Measurements from ENCODE around the gene PRM3. TPM values are rescaled to one million over a fixed set of nuclear protein-coding genes. Genes with fewer than 3 reads are reported as not detected.
A peak's percentile ranks its signal among the peaks of the same experiment; 100 is the strongest.

Gene PRM3
- total RNA-seq, 2 experiments from 2014 or later = not detected

DNA sequence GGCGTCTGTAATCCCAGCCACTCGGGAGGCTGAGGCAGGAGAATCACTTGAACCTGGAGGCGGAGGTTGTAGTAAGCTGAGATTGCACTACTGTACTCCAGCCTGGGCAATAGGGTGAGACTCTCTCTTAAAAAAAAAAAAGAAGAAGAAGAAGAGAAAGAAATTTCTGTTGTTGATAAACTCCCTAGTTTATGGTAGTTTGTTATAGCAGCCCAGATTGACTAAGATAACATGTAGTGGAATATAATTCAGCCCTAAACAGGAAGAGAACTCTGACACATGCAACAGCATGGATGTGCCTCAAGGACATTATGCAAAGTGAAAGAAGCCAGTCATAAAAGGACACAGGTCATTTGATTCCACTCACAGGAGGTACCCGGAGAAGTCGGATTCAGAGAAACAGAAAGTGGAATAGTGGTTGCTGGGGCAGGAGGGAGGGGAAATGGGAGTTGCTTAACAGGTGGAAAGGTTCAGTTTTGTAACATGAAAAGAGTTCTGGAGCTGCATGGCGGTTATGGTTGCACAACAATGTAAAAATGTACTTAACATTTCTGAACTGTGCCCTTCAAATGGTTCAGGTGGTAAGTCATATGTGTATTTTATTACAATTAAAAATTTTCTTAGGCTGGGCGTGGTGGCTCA, 33.7 kb upstream of the PRM3 start:
- Histone ChIP-seq H3K4me3 (ENCODE audit: low read depth, low read length, poor library complexity, severe bottlenecking) (no peak overlapping the region), H3K36me3 (ENCODE audit: insufficient read depth, low read length) (no peaks in the 10 kb centered on the region; the same call in 1 of the 2 replicates), H3K9me3 (ENCODE audit: low read length) (peaks cover 16% of the 10 kb centered on the region), H3K27ac (ENCODE audit: low read depth, low read length, poor library complexity, severe bottlenecking) (peak overlapping the region; percentile 99), H3K9me2 (ENCODE audit: insufficient read depth, low read length) (no peaks in the 10 kb centered on the region), H3K4me2 (ENCODE audit: low read length) (no peak overlapping the region), H3K4me1 (ENCODE audit: insufficient read depth, low read length, poor library complexity, severe bottlenecking) (peaks cover 77% of the 10 kb centered on the region), H4K20me1 (ENCODE audit: insufficient read depth, low read length) (no peaks in the 10 kb centered on the region), H2AFZ (ENCODE audit: low read length) (no peak overlapping the region), H3K79me2 (ENCODE audit: insufficient read depth, low read depth, low read length) (no peaks in the 10 kb centered on the region)
- no peak for TF ChIP-seq EZH2phosphoT487 (IDR thresholded peaks at IDR 0.05; ENCODE audit: borderline replicate concordance, low read depth, low read length)
- TF ChIP-seq, protein P1, sequence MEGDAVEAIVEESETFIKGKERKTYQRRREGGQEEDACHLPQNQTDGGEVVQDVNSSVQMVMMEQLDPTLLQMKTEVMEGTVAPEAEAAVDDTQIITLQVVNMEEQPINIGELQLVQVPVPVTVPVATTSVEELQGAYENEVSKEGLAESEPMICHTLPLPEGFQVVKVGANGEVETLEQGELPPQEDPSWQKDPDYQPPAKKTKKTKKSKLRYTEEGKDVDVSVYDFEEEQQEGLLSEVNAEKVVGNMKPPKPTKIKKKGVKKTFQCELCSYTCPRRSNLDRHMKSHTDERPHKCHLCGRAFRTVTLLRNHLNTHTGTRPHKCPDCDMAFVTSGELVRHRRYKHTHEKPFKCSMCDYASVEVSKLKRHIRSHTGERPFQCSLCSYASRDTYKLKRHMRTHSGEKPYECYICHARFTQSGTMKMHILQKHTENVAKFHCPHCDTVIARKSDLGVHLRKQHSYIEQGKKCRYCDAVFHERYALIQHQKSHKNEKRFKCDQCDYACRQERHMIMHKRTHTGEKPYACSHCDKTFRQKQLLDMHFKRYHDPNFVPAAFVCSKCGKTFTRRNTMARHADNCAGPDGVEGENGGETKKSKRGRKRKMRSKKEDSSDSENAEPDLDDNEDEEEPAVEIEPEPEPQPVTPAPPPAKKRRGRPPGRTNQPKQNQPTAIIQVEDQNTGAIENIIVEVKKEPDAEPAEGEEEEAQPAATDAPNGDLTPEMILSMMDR (conservative IDR thresholded peaks at IDR 0.05; ENCODE audit: low read length) = no peak
- POLR2A ChIA-PET = interaction anchor here (1.4 to 6.8 kb wide), 5 partner anchors 9 to 51 kb away, joined by 5 to 79 read pairs (median 8); partner anchors contain the start of gene SOCS1
- intact Hi-C loops (cut with micrococcal nuclease; ENCODE audit: unreplicated experiment) = no loop called here
- no peak for DNase-seq (ENCODE audit: low spot score)
- BruUV-seq (replicated peaks) = no TSS peak
- CTCF ChIA-PET (ENCODE audit: unreplicated experiment) = no interaction called here

GRCh38 chr16:11306381-11306780, 33.0 kb upstream of the PRM3 start:
- POLR2A ChIA-PET = interaction anchor here (0.6 kb wide), 1 partner anchor 468 kb away, joined by 3 read pairs; no protein-coding TSS in a partner anchor
- no peak overlapping the region for H3K4me2 ChIP-seq (ENCODE audit: low read length)
- DNase-seq (ENCODE audit: low spot score) = no peak
- H3K9me3 ChIP-seq (ENCODE audit: low read length) = peaks cover 16% of the 10 kb centered on the region
- TF ChIP-seq, protein P1 (conservative IDR thresholded peaks at IDR 0.05; ENCODE audit: low read length) = no peak
- no peak overlapping the region for H2AFZ ChIP-seq (ENCODE audit: low read length)
- intact Hi-C loops (cut with micrococcal nuclease; ENCODE audit: unreplicated experiment) = no loop called here
- H3K36me3 ChIP-seq (ENCODE audit: insufficient read depth, low read length) = no peaks in the 10 kb centered on the region; the same call in 1 of the 2 replicates
- peaks cover 78% of the 10 kb centered on the region for H3K4me1 ChIP-seq (ENCODE audit: insufficient read depth, low read length, poor library complexity, severe bottlenecking)
- no peaks in the 10 kb centered on the region for H3K9me2 ChIP-seq (ENCODE audit: insufficient read depth, low read length)
- H3K4me3 ChIP-seq (ENCODE audit: low read depth, low read length, poor library complexity, severe bottlenecking) = no peak overlapping the region
- no peak overlapping the region for H3K27ac ChIP-seq (ENCODE audit: low read depth, low read length, poor library complexity, severe bottlenecking)
- H4K20me1 ChIP-seq (ENCODE audit: insufficient read depth, low read length) = no peaks in the 10 kb centered on the region
- H3K79me2 ChIP-seq (ENCODE audit: insufficient read depth, low read depth, low read length) = no peaks in the 10 kb centered on the region
- CTCF ChIA-PET (ENCODE audit: unreplicated experiment) = no interaction called here
- no TSS peak for BruUV-seq (replicated peaks)

DNA sequence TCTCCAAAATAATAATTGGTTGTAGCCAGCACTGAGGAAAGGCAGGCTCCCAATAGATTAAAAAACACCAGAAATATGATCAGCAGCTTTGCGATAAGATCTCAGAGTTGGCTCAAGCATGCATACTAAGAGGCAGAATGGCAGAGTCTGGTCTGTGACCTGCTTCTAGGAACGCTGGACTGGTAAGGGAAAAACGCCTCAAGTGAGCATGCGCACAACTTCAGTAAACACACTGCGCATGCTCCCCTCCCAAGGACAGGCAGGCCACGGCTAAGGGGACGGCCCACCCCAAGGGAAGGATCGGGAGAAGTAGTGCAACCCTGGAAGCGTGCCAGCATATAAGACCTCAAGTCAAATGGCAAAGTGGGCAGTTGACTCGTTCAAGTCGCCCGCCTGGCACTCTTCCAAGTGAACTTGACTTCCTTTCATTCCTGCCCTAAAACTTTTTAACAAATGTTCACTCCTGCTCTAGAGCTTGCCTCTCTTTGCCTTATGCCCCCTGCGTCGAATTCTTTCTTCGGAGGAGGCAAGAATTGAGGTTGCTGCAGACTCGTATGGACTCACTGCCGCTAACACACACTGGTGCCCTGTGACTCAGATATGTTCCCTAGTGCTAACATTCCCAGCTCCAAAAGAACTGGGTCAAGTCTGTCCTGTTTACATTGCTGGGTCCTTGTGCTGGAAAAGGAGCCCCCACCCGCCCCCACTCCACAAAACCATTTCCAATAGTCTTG, 30.1 kb upstream of the PRM3 start:
- Histone ChIP-seq H3K79me2 (ENCODE audit: insufficient read depth, low read depth, low read length) (no peaks in the 10 kb centered on the region), H4K20me1 (ENCODE audit: insufficient read depth, low read length) (no peaks in the 10 kb centered on the region), H3K27ac (ENCODE audit: low read depth, low read length, poor library complexity, severe bottlenecking) (peak overlapping the region; percentile 18), H3K4me2 (ENCODE audit: low read length) (peak overlapping the region; percentile 16; the same call in 1 of the 2 replicates), H3K9me3 (ENCODE audit: low read length) (peaks cover 16% of the 10 kb centered on the region), H3K36me3 (ENCODE audit: insufficient read depth, low read length) (no peaks in the 10 kb centered on the region; the same call in 1 of the 2 replicates), H2AFZ (ENCODE audit: low read length) (peak overlapping the region; percentile 17; the same call in 1 of the 2 replicates), H3K4me3 (ENCODE audit: low read depth, low read length, poor library complexity, severe bottlenecking) (no peak overlapping the region), H3K4me1 (ENCODE audit: insufficient read depth, low read length, poor library complexity, severe bottlenecking) (peaks cover 79% of the 10 kb centered on the region), H3K9me2 (ENCODE audit: insufficient read depth, low read length) (no peaks in the 10 kb centered on the region)
- CTCF ChIA-PET (ENCODE audit: unreplicated experiment) = no interaction called here
- TF ChIP-seq, protein P1 (conservative IDR thresholded peaks at IDR 0.05; ENCODE audit: low read length) = no peak
- no peak for TF ChIP-seq EZH2phosphoT487 (IDR thresholded peaks at IDR 0.05; ENCODE audit: borderline replicate concordance, low read depth, low read length)
- DNase-seq (ENCODE audit: low spot score) = no peak
- no TSS peak for BruUV-seq (replicated peaks)
- POLR2A ChIA-PET = interaction anchor here (0.7 kb wide), 1 partner anchor 10 kb away, joined by 4 read pairs; no protein-coding TSS in a partner anchor
- intact Hi-C loops (cut with micrococcal nuclease; ENCODE audit: unreplicated experiment) = no loop called here
